Endothelial cell of umbilical vein (primary cell): ENCODE data around the gene PPFIA3. TPM values are rescaled to one million over a fixed set of nuclear protein-coding genes. Genes with fewer than 3 reads are reported as not detected.

Experiments
- BruUV-seq: library from RNA; stranded (reverse); fragments of 400-500 nt; replicated peaks from 2 replicates; lab custom pipeline; 2021; lab: Mats Ljungman, UMichigan
- CTCF ChIA-PET: fragments of 300-600, 350-600 bp; sonication (Branson Sonifier 250); formaldehyde crosslinking; loops from one replicate; lab custom pipeline; 2021; ENCODE audit warnings: antibody characterized with exemption, inconsistent platforms; lab: Charles Lee
- POLR2A ChIA-PET: fragments of 300-600, 350-600 bp; sonication (Branson Sonifier 250); formaldehyde crosslinking; loops from one replicate; lab custom pipeline; 2021; ENCODE audit warnings: antibody characterized with exemption, inconsistent platforms; lab: Charles Lee
- DNase-seq: peaks from one replicate; pipeline ENCODE4 v3.0.0-alpha.2; 2011; ENCODE audit warnings: low read depth, low spot score
- FAIRE-seq: peaks from 2 replicates; lab custom pipeline; 2011; peaks lifted over from hg19 to GRCh38; lab: Jason Lieb, UNC
- H2AFZ ChIP-seq: 2 replicates; pipeline ENCODE4 v1.6.0; 2012; ENCODE audit warnings: low read depth, low read length, control low read depth, inconsistent platforms
- H3K27ac ChIP-seq: 2 replicates; pipeline ENCODE4 v1.5.1; 2011; ENCODE audit warnings: low read depth, mild to moderate bottlenecking, control low read depth, low read length, moderate library complexity; ENCODE audit not compliant: insufficient read depth
- H3K27me3 ChIP-seq, 2 experiments: 2 replicates each; pipeline versions ENCODE4 v1.6.0 to v1.6.1; 2011; ENCODE audit warnings: low read length in 2 of 2, mixed read lengths in 1 of 2; ENCODE audit not compliant: control insufficient read depth in 2 of 2, insufficient read depth in 2 of 2
- H3K36me3 ChIP-seq, 2 experiments: 2 replicates in 1 of 2; 3 replicates in 1 of 2; pipeline ENCODE4 v1.5.1; 2011; ENCODE audit warnings: low read length in 2 of 2, mild to moderate bottlenecking in 1 of 2, moderate library complexity in 1 of 2; ENCODE audit not compliant: control insufficient read depth in 2 of 2, insufficient read depth in 2 of 2; ENCODE audit errors: extremely low read depth in 1 of 2
- H3K4me1 ChIP-seq: 3 replicates; pipeline ENCODE4 v1.5.1; 2011; ENCODE audit warnings: mild to moderate bottlenecking, low read length; ENCODE audit not compliant: control insufficient read depth, insufficient read depth; ENCODE audit errors: extremely low read depth
- H3K4me2 ChIP-seq: 2 replicates; pipeline ENCODE4 v1.6.1; 2011; ENCODE audit warnings: low read length, control low read depth, mixed read lengths; ENCODE audit not compliant: insufficient read depth
- H3K4me3 ChIP-seq, 3 experiments: fragments of 200-600 bp in 1 of 3; sonication (generic), shearing (Covaris generic) in 1 of 3; replicated peaks in 1 of 3; 2 replicates each; pipeline ENCODE4 v1.5.1; 2011 to 2016; ENCODE audit warnings: control low read depth in 3 of 3, low read length in 3 of 3, mild to moderate bottlenecking in 2 of 3, inconsistent platforms in 1 of 3, low read depth in 1 of 3, moderate library complexity in 1 of 3; ENCODE audit not compliant: insufficient read depth in 1 of 3
- H3K79me2 ChIP-seq: 2 replicates; pipeline ENCODE4 v1.6.0; 2012; ENCODE audit warnings: low read length, inconsistent platforms; ENCODE audit not compliant: control insufficient read depth, insufficient read depth
- H3K9ac ChIP-seq: replicated peaks from 2 replicates; pipeline ENCODE3; 2011; ENCODE audit warnings: low read length, control low read depth; ENCODE audit not compliant: insufficient read depth; ENCODE audit errors: extremely low read depth
- H3K9me1 ChIP-seq: replicated peaks from 3 replicates; pipeline ENCODE4 v1.6.0; 2011; ENCODE audit warnings: mild to moderate bottlenecking, low read length; ENCODE audit not compliant: control insufficient read depth, insufficient read depth; ENCODE audit errors: extremely low read depth
- H3K9me3 ChIP-seq: replicated peaks from 2 replicates; pipeline ENCODE4 v1.5.1; 2012; ENCODE audit warnings: low read length, inconsistent platforms; ENCODE audit not compliant: control insufficient read depth, insufficient read depth
- H4K20me1 ChIP-seq: replicated peaks from 2 replicates; pipeline ENCODE3; 2011; ENCODE audit warnings: mild to moderate bottlenecking, low read length; ENCODE audit not compliant: control insufficient read depth, insufficient read depth; ENCODE audit errors: extremely low read depth
- FOS ChIP-seq: IDR thresholded peaks from 2 replicates; pipeline ENCODE4 v1.6.1; 2011; ENCODE audit warnings: mild to moderate bottlenecking, low read length, moderate library complexity, borderline replicate concordance; ENCODE audit not compliant: insufficient read depth
- MAX ChIP-seq: IDR thresholded peaks from 2 replicates; pipeline ENCODE4 v1.6.1; 2011; ENCODE audit not compliant: insufficient read depth, insufficient read length
- POLR2A ChIP-seq: IDR thresholded peaks from 2 replicates; pipeline ENCODE4 v1.6.1; 2012; ENCODE audit warnings: low read depth, mild to moderate bottlenecking, control low read depth, low read length
- POLR2AphosphoS5 ChIP-seq: IDR thresholded peaks from 2 replicates; pipeline ENCODE4 v1.6.1; 2012; ENCODE audit warnings: low read depth, mild to moderate bottlenecking, control low read depth, low read length, moderate library complexity; ENCODE audit not compliant: insufficient read depth
- dilution Hi-C: fragments of 300-500 bp; cut with MboI; formaldehyde crosslinking; loops from one replicate; pipeline ENCODE4 v1.15.0; 2019; ENCODE audit warnings: low sequenced_read_pairs; ENCODE audit not compliant: extremely low pct_ligation_motif_present
- intact Hi-C: fragments of 100-400 bp; cut with micrococcal nuclease; formaldehyde crosslinking; loops from one replicate; pipeline ENCODE4 v1.10.0; 2022
- polyA plus RNA-seq, 4 experiments: library from polyadenylated mRNA; depleted of rRNA in 3 of 4; stranded (reverse) in 3 of 4; unstranded in 1 of 4; fragments of >200 nt; gene quantifications; 2 replicates each; pipeline versions ENCODE4 v1.2.1 to v1.2.3, GENCODE V29; 2011 to 2012; ENCODE audit warnings: missing spikeins in 1 of 4
- total RNA-seq: library from RNA; stranded (reverse); gene quantifications from 2 replicates; pipeline ENCODE4 v1.2.3, GENCODE V29; 2021
- TF ChIP-seq, protein P1 (sequence below), 2 donors: IDR thresholded peaks; 1 replicate in 1 of 2; 2 replicates in 1 of 2; pipeline ENCODE4 v1.5.1; 2011; ENCODE audit warnings: low read length in 2 of 2, mild to moderate bottlenecking in 2 of 2, moderate library complexity in 2 of 2, control low read depth in 1 of 2, inconsistent platforms in 1 of 2, low read depth in 1 of 2; ENCODE audit not compliant: insufficient read depth in 1 of 2; ENCODE audit errors: extremely low read depth in 1 of 2

PPFIA3 gene
- total and polyA plus RNA-seq, 2 donors (not counting 3 experiments of a cell fraction or from before 2014, with no cell fraction given) = 1.3 to 2.0 TPM

DNA sequence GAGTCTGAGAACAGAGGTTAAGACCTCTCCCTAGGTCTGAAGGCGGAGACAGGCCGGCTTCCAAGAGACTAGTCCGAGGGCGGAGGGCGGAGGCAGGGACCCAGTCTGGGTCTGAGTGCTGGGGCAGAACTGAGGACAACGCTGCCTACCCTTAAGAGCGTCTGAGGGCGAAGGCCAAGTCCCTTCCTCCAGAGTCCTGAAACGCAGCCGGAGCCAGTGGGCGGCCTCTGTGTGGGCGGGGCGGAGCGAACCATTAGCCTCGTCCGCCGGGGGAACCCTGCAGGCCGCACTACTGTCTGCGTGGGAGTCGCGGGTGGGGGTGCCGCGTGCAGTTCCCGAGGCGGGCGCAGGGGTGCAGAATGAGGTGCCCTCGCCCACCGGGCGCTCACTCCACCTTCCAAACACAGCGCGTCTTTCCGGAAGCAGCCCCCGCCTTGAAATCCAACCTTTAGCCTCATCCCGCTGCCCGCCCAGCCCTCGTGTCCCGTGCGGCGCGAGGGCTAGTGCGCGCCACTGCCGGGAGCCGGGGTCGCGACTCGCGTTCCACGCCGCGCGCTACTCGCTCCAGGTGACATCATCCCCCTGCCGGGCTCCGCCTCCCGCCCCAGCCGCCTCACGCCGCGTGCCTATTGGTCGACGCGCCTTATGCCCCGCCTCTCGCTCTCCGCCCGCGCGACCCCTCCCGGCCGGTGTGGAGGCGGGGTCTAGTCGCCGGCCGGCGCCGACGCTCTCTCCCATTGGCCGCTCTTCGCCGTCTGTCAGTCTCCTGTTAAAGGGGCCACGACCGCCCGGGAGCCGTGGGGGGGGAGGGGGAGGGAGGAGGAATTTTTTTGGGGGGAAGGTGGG lies 556 bp upstream of the PPFIA3 start, which contains the start of gene C19orf73:
Gene C19orf73 (minus strand): TSS at position 579 of the 846 bp plus-strand sequence. CDS start 121 bp downstream, at position 458.
- H4K20me1 ChIP-seq = no peaks in the 10 kb centered on the region
- TSS peak; percentile 93 for BruUV-seq
- H3K27ac ChIP-seq = peak within 1 kb of the TSS; percentile 63
- H3K9me3 ChIP-seq = no peaks in the 10 kb centered on the region
- FAIRE-seq = peak; percentile 98
- intact Hi-C loops = loop anchor here (1.0 to 5.0 kb wide), 2 partner anchors 31 to 79 kb away; no protein-coding TSS in a partner anchor
- DNase-seq = peak; percentile 94
- H3K4me3 ChIP-seq = peak within 1 kb of the TSS; percentile 16 to 65 (median 57)
- no peaks in the 10 kb centered on the region for H3K36me3 ChIP-seq
- peak within 1 kb of the TSS; percentile 80 for H2AFZ ChIP-seq
- H3K79me2 ChIP-seq = no peaks in the 10 kb centered on the region
- ChIA-PET POLR2A (interaction anchor here (0.6 kb wide), 1 partner anchor 32 kb away, joined by 4 read pairs; no protein-coding TSS in a partner anchor), CTCF (interaction anchor here (0.6 to 6.5 kb wide), 5 partner anchors 21 to 243 kb away, joined by 3 to 60 read pairs (median 13); partner anchors contain the start of gene TEAD2)
- H3K9me1 ChIP-seq = no peaks in the 10 kb centered on the region
- peaks cover 14% of the 10 kb centered on the region for H3K4me1 ChIP-seq
- H3K27me3 ChIP-seq = peaks cover 4 to 8% of the 10 kb centered on the region in 2 experiments
- dilution Hi-C loops = no loop called here
- H3K4me2 ChIP-seq = peak within 1 kb of the TSS; percentile 41
- peak; percentile 62 for TF ChIP-seq POLR2AphosphoS5
- TF ChIP-seq POLR2A = peak; percentile 53
- peak; percentile 55 for TF ChIP-seq MAX
- TF ChIP-seq, protein P1, sequence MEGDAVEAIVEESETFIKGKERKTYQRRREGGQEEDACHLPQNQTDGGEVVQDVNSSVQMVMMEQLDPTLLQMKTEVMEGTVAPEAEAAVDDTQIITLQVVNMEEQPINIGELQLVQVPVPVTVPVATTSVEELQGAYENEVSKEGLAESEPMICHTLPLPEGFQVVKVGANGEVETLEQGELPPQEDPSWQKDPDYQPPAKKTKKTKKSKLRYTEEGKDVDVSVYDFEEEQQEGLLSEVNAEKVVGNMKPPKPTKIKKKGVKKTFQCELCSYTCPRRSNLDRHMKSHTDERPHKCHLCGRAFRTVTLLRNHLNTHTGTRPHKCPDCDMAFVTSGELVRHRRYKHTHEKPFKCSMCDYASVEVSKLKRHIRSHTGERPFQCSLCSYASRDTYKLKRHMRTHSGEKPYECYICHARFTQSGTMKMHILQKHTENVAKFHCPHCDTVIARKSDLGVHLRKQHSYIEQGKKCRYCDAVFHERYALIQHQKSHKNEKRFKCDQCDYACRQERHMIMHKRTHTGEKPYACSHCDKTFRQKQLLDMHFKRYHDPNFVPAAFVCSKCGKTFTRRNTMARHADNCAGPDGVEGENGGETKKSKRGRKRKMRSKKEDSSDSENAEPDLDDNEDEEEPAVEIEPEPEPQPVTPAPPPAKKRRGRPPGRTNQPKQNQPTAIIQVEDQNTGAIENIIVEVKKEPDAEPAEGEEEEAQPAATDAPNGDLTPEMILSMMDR (IDR thresholded peaks at IDR 0.05; ENCODE audit: extremely low read depth in 1 of 2, insufficient read depth in 1 of 2, low read depth in 1 of 2, low read length in 2 of 2) = peak in 1 of 2 donors; percentile 7
- no peak for TF ChIP-seq FOS
- H3K9ac ChIP-seq = peak within 1 kb of the TSS; percentile 69
